Stimulated activated CD8-positive, alpha-beta memory T cell treated with anti-CD3 and anti-CD28 coated beads, Interleukin-12 subunit alpha, Interleukin-12 subunit beta, amount 100 ng/mL, for 24 hours (primary cell): ENCODE data around the gene SFTPD.

Source experiments
- DNase-seq: peaks from one replicate; pipeline ENCODE4 v3.0.0-alpha.2; 2020; ENCODE audit errors: extremely low read depth

SFTPD gene

DNA sequence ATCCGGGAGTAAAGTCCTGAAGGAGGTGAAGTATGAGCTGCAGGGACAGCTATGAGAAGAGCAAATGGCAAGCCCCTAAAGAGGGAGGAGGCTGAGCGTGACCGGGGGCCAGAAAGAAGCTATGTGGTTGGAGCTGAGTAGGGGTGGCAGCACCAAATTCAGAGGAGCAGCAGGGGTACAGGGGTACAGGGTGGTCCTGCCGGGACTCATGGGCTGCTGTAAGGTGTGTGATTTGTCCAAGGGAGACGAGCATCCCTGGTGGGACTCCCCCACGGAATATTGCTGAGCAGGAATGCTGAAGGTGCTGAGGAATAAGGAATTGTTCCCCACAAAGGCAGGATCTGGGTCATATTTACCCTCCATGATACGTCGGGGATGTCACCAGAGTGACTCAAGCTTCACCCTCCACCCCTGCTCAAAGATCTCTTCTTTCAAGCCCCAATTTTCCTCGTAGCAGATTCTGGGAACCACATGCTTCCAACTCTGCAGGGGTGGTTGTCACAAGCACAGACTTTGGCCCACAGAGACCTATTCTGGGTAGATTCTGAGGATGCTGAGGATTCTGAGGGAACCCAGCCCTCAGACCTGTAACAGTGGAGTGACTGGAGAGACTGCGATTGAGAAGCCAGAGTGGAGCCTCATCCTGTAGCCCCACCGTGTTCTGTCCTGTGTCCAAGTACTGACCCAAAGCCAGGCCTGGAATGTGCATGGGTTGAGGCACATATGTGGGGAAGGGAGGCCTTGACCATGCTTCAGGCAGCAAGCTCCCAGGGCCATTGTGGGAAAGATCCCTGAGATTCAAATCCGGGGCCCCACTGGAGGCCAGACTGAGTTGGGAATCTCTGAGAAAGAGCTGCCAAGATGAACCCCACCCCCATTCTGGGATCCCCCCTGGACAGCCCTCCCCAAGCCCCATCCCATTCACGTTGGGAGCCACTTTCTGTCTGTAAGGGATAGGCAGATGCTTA is 4.2 kb downstream of the SFTPD start:
- no peak for DNase-seq

- DNase-seq, result no peak
Observed at GRCh38 chr10:79943871-79944270, 5.0 kb downstream of the SFTPD start.

DNA sequence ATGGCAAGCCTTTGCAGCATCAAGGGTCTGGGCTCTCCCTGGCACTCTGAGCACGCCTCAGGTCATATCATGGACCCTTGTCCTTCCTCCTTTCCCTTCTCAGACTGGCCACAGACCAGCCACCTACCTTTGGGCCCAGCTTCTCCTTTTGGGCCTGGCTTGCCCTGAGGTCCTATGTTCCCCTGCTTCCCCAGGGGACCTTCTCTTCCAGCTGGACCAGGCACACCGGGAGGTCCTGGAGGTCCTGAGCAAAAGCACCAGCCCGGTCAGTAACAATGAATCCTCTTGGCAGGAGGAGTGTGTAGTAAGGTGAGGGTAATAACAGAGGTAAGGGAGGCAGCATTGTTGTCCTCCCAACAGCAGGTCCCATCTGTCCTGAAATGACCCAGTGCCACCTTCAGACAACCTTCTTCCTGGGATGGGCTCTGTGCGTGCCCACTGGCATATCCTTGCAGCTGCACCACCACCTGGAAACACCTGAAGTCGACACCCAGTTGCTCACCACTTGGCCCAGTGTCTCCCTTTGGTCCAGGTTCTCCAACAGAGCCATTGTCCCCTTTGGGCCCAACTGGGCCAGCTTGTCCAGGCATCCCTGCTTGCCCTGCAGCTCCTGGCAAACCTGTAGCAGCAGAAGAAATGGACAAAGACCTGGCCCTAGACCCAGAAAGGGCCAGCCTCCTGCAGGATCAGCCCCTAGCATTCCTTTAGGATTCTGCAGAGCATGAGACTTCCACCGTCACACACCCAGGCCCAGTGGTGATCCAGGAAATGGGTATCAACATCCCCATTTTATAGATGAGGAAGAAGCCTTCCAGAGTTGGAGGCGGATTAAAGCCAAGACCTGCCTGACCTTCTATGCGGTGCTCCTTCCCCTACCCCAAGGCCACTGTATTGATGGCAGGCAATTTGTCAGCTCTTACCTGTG is 6.4 kb downstream of the SFTPD start:
- no peak for DNase-seq

DNA sequence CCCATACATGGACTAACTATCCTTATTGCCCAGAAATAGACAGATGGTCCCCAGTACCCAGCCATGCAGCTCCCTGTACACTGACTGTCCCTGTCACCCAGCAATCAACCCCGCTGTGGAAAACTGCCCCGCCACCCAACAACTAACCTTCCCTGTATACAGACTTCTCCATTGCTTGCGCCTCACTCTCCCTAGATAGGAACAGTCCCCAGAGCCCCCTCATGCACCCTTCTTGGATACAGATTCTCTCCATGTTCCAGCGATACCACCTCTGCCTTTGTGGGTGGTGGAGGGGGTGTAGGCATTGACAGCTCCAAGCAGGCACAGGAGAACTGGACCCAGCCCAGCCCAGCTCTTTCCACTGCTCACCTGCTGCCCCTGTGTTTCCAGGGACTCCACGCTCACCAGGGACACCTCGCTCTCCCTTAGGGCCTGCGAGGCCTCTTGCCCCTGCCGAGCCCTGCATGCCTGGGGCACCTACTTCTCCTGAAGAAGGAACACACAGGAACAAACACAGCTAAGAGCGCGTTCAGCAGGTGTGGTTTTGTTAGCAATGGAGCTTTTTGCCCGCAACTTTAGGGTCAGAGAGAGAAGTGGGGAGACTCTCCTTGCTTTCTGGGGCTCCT is 7.2 kb downstream of the SFTPD start:
- no peak for DNase-seq

DNA sequence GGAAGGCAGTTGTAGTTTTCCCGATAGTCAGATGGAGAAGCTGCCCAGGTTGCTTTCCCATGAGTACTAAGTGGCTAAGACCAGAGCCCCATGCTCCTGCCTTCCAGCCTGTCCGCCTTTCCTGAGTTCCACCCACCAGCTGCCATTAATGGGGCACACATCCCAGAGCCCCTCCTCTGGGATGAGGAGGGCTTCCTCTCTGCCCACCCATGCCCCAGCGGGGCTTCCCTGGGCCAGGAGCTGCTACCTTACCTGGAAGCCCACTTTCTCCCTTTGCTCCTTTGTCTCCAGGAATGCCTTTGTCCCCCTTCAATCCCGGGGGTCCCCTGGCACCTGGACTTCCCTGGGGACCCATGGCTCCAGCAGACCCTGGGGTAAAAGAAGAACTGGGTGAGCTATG is 7.8 kb downstream of the SFTPD start:
- DNase-seq, result no peak

DNA sequence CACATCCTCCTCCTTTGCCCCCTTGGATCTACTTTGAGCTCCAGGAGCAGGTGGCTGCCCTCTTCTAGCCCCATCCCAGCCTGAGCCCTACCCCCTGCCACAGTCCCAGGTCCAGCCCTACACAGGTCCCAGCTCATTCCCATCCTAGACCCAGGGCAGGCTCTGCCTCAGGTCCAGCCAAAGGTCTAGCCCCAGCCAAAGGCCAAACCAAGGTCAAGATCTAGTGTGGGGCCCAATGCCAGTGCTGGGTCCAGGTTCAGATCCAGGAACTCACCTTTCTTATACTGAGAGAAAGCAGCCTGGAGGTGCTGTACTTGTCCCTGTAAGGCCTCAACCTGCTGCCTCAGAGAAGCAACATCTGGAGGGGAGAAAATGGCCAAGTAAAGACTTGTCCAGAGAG is 8.5 kb downstream of the SFTPD start:
- no peak for DNase-seq

- DNase-seq, result no peak
Observed at GRCh38 chr10:79939969-79940368, 8.9 kb downstream of the SFTPD start.

DNA sequence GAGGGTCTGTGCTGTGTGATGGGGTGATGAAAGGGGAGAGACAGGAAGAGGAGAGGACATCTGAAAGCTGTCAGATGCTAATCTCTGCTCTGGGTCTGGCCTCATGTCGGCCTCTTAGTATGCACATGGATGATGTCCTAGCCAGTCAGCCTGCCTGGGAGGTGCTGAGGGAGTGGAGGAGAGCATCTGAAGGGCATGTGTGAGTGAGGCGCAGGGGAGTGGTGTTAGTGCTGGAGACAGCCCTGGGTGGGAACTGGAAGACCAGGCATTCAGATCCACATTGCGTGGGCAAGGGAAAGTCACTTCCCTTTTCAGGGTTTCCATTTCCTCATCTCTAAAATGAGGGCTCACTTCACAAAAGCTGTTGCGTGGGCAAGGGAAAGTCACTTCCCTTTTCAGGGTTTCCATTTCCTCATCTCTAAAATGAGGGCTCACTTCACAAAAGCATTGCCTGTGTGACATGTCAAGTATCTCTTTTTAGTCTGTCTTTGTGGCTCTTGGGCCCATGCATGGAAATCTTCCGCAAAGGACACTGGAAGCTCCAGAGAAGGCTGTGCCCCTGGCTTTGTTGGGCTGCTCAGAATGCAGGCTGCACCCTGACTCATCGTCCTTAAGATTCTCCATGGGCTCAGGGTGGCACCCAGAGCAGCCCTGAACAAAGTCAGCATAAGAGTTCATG is 10.0 kb downstream of the SFTPD start:
- no peak for DNase-seq

DNA sequence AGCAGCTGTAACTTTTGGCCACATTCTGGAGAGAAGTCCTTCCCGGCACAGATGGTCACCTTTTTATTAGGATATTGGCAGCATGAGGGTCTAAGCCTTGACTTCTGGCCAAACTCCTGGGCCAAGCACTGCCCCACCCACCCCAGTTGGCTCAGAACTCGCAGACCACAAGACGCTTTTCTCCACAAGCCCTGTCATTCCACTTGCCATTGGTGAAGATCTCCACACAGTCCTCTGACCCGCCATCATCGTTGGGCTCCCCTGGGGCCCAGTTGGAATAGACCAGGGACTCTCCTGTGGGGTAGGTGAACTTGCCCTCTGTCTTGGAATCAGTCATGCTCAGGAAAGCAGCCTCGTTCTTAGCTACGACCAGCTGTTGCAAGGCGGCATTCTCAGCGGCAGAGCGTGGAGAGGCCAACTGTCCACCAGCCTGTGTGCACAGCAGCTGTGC is 11.2 kb downstream of the SFTPD start:
- no peak for DNase-seq

DNA sequence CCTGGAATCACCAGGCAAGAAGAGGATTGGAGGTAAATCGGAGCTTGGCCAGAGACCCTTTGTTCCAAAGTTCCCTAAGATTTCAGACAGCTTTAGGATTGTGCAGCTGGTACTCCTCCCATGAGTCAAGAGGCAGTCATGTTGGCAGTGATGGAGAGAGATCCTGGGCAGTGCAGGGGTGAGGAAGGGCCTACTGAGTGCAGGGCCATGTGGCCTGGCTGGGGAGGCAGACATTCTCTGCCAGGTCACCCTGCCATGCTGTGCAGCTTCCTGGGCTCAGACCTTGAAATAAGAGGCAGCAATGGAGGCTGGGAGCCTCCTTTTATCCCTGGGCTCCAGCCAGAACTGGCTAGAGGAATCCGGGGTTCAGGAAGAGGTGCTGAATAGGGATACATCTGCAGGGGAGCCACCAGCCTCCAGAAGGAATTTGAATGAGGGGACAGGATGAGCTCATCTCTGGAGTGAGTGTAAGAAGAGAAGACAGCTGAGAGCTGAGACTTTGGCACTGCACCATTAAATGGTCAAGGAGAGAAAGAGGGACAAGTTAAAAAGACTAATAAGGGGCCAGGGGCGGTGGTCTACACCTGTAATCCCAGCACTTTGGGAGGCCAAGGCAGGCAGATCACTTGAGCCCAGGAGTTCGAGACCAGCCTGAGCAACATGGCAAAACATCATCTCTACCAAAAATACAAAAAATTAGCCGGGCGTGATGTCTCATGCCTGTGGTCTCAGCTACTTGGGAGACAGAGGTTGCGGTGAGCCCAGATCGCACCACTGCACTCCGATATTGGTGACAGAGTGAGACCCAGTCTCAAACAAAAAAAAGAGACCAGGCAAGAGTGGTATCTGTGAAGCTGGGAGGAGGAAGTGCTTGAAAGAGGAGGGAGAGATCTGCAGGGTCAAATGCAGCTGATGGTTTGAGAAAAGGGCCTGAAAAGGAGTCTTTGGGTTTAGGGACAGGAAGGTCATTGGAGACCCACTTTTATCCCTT is 12.0 kb downstream of the SFTPD start:
- no peak for DNase-seq

GRCh38 chr10:79933961-79934360 is 14.9 kb downstream of the SFTPD start:
- DNase-seq, result no peak

GRCh38 chr10:79932841-79933379 is 16.0 kb downstream of the SFTPD start:
- DNase-seq, result no peak

- no peak for DNase-seq
Observed at GRCh38 chr10:79932307-79932706, 16.6 kb downstream of the SFTPD start.

DNA sequence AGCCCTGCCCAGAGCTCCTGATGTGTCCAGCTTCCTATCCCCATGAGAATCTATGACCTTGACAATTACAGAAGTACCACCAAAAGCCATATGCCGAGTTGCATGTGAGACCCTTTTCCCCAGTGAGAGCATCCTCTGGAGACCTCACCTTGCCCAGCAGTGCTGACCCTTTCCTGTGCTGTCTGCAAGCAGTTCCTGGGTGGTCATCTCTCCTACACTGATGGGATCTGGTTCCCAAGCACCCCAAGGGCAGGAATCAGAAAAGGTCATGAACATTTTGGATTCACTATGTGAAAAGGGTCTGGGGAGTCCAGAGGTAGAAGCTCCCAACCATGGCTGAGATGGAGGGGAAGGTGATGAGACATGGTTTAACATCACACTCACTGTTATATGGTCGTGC is 18.2 kb downstream of the SFTPD start:
- no peak for DNase-seq

DNA sequence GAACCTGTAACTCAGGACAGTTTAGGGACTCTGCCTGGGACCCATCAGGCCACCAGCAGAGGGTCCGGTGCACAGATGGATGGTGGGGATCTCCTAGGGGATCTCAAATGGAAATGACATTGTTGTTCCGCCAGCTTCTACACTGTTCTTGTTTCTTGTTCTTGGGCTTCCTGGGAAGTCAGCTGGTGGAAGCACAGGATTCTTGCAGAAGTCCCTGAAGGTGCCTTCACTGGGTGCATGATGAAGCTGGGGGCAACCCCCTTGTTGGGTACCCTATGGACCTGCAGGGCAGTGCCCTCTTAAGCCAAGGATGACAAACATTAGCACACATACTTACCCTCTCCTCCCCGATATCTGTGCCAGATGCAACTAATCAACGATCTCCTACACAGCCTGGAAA is 18.6 kb downstream of the SFTPD start:
- DNase-seq, result no peak

DNA sequence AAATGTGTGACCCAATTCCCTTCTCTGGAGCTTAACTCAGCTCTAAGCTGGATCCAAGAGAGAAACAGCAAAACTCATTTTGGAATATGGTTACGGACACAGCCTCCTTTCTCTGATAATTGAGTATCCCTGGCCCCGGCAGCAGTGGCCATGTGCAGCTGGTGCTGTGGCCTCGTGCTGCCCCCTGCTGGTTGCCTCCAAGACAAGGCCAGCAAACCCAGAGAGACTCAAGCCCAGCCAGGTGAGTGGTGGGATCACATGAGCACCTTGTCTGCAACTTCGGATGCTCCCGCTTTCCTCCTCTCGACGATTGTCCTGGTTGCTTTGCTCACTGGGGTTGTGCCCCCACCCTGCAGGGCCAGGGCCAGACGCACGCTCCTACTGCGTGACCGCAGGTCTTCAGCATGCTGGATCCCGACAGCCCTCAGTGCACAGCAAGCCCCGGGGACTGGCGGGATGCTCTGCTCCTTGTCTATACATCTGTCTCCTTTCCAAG is 19.4 kb downstream of the SFTPD start:
- DNase-seq, result peak; percentile 53

- no peak for DNase-seq
Observed at GRCh38 chr10:79928028-79928583, 20.8 kb downstream of the SFTPD start.

- DNase-seq, result no peak
Observed at GRCh38 chr10:79927111-79927828, 21.6 kb downstream of the SFTPD start.

- no peak for DNase-seq
Observed at GRCh38 chr10:79926037-79926436, 22.9 kb downstream of the SFTPD start.
